ENCODE results near the gene SUCNR1.
"Not testable (repeated sequence)": the region's sequence is repeated elsewhere in the genome, so short reads cannot be mapped to it uniquely, and the experiment has no call there.

Gene SUCNR1

DNA sequence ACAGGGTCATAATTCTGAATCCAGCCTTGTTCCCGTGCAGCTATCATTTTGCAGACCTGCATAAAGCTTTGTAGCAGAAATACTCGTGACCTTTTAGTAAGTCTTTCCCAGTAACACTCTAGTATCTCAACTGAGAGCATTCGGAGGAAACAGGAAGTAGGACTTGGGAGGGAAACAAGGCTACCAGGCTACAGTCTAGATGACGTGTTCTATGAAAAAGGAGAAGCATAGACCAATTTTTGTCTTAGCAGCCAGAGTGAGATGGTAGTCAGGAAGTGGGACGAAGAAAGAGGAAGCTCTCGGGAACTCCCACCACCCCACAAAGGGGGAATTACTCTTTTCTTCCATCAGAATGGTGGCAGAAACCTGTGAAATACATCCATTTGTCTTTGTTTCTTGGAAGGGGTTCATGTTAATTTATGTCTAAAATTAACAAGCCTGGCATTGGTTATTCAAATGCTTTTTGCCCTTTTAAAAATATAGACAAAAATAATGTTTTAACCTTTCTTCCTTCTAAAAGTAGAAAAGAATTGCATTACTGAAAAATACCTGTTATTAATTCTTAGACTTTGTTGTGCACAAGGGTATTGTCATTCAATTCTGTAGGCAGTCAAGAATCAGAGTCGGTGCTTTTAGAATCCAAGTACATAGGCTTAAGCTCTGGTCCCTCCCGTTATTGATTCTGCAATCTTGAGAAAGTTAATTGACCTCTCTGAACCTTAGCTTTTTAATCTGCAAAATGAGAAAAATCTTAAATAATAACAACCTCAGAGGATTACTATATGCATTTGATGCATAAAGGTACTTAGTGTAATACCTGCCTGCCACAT is 1.6 kb upstream of the SUCNR1 start:
- FAIRE-seq, result no peak

DNA sequence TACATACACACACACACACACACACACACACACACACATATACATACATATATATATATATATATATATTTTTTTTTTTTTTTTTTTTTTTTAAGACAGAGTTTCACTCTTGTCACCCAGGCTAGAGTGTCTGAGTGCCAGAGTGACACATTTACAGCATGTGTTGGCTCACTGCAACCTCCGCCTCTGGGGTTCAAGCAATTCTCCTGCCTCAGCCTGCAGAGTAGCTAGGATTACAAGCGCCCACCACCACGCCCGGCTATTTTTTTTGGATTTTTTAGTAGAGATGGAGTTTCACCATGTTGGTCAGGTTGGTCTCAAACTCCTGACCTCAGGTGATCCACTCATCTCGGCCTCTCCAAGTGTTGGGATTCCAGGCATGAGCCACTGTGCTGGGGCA is 636 bp downstream of the SUCNR1 start:
- FAIRE-seq, result not testable (repeated sequence)

DNA sequence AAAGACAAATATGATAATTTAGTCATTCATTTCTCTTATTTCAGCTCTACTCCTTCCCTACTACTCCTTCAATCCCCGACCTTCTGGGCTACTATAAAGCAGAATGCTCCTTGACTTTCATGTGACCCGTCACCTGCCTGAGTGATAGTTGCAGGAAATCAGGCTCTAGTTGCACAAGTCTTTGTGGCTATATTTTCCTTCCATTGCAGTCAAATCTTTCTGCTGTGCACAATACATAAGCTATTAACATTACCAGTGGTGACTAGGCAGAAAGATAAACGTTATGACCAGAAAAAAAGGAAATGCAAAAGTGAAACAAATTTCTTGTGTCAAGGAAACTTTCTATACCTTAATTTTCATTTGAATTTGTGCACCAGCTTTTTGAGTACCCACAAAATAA is 2.3 kb downstream of the SUCNR1 start:
- FAIRE-seq, result no peak

DNA sequence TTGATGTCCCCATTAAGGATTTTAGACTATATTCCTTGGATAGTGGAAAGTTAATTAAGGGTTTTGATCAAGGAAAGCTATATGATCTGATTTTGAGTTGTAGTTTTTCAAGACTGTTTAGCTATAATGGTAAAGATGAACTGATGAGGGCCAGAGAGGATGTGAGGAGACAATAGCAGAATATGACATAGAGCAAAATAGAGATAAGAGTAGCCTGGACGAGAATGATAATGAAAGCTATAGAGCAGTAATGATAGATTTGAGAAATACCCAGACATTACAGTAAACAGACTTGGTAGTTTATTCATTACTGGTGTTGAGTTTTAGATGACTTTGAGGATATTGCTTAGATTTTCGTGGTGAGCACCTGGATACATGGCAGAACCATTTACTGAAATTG is 3.8 kb downstream of the SUCNR1 start:
- no peak for FAIRE-seq

DNA sequence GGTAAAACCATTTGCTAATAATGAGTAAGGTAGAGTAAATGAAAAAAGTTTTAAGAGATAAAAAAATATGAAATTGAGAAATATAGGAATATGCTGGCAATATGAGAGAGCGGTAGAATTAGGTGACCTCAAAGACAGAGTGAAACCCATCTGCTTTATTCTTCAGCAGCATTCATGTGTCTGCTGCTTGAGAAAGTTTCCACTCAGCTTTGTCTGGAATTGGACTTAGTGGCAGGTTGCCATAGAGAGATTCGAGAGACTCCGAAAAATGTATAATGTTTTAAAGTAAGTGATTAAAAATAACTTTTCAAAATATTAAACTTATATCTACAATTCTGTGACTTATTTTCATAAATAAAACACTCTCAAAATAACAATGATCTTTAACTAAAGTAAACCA is 5.0 kb downstream of the SUCNR1 start:
- FAIRE-seq, result no peak

DNA sequence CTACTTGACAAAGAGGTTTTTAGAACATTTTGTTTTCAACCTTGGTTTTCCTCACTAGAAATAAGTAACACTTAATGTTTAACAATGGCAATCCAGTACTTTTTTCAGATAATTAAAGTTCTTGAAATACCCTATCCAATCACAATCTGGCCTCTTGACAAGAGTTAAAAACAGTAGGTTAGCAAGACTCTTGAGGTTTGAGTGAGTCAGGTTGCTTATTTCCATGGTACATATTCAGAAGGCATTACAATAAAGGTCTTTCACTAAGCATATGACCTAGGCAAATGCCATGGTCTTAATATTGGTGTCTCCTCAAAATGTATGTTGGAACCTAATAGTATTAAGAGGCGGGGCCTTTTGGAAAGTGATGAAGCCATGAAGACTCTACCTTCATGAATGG is 5.6 kb downstream of the SUCNR1 start:
- no peak for FAIRE-seq

DNA sequence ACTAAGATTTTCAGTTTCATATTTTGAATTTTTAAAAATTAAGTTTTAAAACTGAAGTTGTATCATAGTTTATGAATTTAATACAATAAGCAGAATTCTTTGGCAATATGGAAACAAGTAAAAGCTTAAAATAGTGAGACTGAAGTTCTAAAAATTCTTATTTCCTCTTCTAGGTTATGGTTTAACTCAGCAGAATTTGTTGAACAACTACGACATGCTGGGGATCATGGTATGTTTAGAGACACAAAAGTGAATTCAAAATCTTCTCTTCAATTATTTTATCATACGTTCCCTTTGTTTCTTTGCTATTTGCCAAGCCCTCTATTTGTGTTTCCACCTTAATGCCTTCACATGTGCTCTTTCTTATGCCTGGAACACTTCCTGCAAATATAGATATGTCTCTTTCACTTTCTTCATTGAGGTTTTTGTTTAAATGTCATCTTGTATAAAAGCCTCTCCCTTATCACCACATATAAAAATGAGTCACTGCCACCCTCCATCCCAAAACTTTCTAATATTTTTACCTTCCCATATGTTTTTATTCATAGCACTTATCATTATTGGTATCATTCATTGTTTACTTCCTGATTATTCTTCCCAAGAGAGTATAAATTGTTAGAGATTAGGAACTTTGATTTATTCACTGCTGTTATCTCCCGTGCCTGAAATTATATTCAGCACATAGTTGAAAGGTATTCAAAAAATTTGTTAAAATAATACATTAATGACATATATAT is 6.4 kb downstream of the SUCNR1 start:
- no peak for FAIRE-seq

DNA sequence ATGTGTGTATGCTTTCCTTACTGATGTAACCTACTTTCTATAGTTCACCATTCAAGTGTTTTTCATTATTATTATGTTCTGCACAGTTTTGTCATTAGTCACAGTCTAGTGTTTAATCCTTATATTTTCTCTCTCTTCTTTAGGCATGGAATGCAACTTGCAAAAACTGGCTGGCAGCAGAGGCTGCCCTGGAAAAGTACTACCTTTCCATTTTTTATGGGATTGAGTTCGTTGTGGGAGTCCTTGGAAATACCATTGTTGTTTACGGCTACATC is 6.9 kb downstream of the SUCNR1 start:
- FAIRE-seq, result no peak

DNA sequence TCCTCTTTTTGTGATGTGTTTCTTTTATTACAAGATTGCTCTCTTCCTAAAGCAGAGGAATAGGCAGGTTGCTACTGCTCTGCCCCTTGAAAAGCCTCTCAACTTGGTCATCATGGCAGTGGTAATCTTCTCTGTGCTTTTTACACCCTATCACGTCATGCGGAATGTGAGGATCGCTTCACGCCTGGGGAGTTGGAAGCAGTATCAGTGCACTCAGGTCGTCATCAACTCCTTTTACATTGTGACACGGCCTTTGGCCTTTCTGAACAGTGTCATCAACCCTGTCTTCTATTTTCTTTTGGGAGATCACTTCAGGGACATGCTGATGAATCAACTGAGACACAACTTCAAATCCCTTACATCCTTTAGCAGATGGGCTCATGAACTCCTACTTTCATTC is 7.7 kb downstream of the SUCNR1 start:
- no peak for FAIRE-seq

DNA sequence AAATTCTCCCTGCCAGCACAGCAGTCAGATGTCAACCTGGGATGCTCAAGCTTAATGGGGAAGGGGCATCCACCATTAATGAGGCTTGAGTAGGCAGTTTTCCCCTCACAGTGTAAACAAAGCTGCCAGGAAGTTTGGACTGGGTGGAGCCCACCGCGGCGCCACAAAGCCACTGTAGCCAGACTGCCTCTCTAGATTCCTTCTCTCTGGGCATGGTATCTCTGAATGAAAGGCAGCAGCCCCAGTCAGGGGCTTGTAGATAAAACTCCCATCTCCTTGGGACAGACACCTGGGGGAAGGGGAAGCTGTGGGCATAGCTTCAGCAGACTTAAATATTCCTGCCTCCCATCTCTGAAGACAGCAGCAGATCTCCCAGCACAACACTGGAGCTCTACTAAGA is 12.0 kb downstream of the SUCNR1 start:
- FAIRE-seq, result not testable (repeated sequence)

DNA sequence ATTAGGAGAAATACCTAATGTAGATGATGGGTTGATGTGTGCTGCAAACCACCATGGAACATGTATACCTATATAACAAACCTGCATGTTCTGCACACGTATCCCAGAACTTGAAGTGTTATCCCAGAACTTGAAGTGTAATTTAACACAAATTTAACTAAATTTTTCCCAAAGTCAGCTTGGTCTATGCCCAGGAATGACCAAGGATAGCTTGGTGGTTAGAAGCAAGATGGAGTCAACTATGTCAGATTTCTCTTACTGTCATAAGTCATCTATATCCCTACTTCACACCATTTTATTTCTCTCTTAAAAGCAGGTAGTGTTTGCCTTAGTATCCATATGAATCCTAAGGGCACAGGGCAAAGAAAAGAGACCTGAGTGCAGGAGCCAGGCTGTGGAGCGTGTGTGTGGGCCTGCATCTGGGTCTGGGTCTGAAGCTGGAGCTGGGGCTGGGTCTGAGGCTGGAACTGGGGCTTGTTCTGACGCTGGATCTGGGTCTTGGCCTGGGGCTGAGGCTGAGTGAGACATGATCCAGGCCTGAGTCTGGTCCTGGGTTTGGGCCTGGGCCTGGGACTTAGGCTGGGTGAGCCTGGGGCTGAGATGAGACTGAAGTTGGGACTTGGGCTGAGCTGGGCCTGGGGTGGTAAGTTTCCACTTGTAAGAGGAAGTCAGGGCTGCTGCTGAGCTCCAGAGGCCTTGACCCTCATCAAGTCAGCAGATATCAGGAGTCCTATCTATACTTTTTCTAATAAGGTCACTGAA is 14.2 kb downstream of the SUCNR1 start:
- not testable (repeated sequence) for FAIRE-seq

DNA sequence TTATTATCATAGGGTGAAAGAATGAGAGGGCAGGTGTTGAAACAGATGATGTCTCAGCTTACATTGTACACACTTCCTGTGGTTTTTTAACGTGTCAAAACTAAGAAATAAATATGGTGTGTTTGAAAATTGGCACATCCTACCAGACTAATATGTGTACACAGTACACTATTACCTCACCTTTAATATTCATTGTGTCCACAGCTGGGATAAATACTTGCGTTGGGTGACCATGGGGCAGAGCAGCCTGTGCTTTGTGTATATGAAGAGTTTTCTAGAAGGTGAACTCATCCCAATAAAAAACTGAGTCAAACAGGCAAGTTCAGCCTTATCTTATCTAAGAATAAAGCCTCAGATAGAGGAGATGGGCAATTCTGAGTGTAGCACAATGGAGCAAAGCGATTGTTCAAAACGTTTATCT is 17.3 kb downstream of the SUCNR1 start:
- FAIRE-seq, result no peak

DNA sequence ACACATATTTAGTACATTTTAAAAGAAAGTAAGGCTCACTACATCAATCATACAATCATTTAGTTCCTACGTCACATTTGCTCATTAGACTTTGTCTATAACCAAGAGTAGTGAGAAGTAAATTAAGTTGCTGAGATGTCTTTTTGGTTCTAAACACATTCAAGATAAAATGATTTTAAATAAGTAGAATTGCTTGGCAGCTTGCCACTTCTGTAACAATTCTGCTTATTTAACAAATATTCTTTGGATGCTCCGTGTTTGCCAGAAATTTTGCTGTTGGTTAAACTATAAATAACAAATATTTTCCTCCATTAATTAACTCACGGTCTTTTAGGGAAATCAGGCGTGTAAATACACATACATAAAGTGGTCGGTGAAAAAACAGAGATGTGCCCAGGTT is 18.3 kb downstream of the SUCNR1 start:
- peak; percentile 38 for FAIRE-seq

DNA sequence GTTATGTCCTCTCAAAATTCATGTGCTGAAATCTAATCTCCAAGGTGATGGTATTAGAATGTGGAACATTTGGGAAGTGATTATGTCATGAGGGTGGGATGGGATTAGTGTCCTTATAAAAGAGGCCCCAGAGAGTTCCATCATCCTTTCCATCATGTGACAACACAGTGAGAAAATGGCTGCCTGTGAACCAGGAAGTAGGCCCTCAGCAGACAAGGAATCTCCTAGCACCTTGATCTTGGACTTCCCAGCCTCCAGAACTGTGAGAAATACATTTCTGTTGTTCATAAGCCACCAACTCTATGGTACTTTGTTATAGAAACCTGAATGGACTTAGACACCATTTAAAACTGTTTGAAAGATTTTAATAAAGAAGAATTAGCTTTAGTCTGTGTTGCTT is 20.8 kb downstream of the SUCNR1 start:
- no peak for FAIRE-seq

DNA sequence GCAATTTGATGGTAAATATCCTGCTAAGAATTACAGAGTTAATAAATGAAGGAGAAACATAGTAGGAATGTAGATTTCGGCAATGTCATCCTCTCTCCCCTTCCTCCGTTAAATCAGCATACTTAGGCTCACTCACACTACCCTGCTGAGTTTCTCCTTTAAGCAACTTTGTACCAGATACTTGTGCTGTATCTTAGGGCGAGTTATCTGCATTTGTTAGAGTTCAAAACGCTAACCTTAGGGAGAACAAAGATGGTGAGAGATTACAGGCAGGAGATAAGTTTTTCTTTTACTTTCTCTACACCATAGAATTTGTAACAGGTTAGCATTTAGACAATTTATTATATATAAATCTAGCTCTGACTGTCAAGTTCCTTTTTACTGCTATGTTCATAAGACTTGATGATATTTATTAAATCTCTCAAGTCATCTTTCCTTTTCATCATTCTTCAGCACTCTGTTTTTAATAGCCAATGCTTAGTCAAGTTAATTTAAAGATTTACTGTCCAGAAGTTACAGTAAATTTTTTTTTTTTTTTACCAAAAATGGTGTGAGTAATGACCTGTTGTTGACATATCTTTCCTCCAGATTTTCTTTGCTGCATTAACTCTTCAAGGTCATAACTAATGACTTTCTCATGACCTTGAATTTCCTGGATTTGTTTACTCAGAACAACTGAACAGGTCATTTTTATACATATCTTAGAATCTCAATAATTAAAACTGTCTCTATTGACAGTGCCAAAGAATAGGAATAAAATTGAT is 22.2 kb downstream of the SUCNR1 start:
- FAIRE-seq, result no peak

DNA sequence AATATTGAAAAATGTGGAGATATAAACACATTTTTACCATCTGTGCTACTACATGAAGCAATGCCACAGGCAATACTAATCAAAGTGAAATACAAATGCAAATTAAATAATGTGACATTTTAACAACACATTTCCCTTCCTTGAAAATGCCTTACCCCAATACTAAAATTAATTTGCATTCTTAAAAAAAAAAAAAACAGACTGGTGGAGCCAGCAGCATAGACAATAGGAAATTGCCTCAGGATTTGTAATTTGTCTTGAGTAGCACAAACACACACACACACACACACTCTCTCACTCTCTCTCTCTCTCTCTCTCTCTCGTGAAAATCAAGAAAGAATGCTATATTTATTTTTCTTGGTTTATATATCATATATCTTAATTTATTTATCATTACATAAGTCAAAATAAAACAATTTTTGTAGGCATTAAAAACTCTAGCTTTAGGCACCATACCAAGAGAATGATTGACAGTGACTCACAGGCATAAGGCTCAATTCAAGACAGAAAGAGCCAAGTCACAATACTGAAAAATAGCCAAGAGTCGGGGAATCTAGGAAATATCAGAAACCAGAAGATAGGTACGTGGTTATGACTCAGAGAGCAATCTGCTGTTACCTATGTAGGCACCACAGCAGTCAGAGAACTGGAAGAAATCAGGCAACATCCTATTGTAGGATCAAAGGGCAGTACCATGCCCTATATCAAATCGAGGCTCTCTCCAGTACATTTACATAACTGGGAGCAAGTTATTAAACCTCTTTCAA is 23.0 kb downstream of the SUCNR1 start:
- FAIRE-seq, result no peak

DNA sequence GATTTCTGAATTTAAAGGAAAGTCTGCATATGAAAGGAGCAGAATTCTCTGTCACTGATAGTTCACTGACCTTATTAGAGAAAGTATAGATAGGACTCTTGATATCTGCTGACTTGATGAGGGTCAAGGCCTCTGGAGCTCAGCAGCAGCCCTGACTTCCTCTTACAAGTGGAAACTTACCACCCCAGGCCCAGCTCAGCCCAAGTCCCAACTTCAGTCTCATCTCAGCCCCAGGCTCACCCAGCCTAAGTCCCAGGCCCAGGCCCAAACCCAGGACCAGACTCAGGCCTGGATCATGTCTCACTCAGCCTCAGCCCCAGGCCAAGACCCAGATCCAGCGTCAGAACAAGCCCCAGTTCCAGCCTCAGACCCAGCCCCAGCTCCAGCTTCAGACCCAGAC is 24.7 kb downstream of the SUCNR1 start:
- FAIRE-seq, result not testable (repeated sequence)

DNA sequence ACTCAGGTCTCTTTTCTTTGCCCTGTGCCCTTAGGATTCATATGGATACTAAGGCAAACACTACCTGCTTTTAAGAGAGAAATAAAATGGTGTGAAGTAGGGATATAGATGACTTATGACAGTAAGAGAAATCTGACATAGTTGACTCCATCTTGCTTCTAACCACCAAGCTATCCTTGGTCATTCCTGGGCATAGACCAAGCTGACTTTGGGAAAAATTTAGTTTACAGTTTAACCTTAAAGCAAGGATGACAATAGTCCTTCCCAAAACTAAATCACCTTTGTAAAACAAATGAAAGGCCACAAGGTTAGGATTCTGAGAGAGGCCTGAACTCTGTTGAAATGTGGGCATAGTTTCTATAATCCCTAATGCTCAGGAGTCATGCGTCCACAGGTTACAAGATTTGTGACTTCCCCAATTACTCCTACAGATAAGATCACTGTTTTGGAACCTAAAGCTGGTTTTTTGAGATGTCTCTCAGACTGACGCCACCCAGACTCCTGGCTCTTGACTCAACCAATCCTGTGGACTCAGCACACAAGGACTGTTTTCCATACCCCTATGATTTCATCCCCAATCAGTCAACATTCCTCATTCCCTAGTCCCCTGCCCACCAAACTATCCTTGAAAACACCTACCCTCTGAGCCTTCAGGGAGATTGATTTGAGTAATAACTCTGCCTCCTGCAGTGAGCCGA is 25.3 kb downstream of the SUCNR1 start:
- not testable (repeated sequence) for FAIRE-seq

DNA sequence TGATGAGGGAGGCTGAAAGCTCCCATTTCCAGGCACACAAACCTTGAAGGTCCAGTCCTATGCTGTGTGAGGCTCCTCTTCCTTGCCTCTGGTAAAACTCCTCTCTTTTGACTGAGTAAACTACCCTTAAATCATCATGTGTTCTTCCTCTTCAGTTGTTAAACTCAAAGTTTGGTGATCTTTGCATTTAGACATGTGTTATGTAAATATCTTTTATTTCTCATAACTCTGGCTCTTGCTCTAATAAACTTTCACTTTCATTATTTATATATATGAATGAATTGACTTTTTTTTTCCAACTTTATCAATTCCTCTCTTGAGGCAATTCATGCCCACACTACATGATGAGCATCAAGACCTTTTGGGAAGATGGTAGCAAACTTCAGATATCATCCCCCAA is 26.6 kb downstream of the SUCNR1 start:
- no peak for FAIRE-seq

DNA sequence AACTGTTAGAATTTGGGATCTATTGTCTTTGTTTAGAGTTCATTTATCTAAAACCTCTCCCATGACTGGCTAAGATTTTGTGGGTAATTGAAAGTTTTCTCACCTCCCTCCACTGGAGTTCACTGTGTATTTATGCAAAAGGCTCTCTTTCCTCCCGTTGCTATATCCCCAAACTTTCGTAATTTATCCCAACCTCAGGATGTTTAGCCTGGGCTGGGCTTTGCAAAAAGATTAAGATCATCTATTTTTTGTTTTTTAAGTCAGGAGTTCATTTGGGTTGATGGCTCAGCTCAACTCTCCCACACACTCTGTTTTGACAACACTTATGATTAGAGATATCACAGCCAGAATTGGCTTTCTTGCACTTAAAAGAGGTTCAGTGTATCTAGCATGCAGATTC is 27.0 kb downstream of the SUCNR1 start:
- FAIRE-seq, result no peak

DNA sequence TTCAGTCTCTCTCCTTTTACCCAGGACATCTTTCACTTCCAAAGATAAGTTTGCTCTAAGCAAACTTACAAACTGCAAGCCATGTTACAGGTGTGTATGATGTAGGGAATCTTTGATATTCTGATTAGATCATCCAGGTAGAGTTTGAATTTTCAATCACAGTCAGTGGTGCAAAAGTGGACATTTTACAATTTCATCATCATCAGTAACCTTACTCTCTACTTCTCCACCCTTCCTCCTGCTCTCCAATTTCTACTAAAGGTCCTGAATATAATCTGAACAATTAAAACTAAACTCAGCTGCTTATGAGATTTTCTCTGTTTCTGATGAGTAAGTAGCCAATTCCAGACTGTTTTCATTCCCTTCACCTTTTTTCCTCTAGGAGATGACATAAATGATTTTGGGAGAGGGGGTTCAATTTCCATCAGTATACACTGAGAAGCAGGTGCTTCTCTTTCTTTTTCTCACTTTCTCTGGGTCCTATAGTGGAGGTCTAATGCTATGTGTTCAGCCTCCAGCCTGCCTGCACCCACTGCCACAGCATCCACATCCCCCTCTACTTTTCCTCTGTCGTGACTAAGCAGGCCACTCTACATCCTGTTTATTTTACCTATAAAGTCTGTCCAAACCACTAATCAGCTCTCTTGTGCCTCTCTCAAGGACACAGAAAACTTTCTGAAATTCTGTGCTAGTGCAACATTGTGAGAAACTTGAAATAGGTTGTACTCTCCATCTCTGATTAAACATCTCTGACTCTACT is 27.6 kb downstream of the SUCNR1 start:
- FAIRE-seq, result no peak
